HG02981 (cell line): ENCODE measurements around the gene ANKRD2.

ENCODE experiments used
- ATAC-seq: cut with Tn5 transposase; IDR thresholded peaks from one replicate; pipeline ENCODE4 v1.9.1; 2021; ENCODE audit warnings: mild to moderate bottlenecking, moderate library complexity; ENCODE audit not compliant: unreplicated experiment

The ANKRD2 gene

DNA sequence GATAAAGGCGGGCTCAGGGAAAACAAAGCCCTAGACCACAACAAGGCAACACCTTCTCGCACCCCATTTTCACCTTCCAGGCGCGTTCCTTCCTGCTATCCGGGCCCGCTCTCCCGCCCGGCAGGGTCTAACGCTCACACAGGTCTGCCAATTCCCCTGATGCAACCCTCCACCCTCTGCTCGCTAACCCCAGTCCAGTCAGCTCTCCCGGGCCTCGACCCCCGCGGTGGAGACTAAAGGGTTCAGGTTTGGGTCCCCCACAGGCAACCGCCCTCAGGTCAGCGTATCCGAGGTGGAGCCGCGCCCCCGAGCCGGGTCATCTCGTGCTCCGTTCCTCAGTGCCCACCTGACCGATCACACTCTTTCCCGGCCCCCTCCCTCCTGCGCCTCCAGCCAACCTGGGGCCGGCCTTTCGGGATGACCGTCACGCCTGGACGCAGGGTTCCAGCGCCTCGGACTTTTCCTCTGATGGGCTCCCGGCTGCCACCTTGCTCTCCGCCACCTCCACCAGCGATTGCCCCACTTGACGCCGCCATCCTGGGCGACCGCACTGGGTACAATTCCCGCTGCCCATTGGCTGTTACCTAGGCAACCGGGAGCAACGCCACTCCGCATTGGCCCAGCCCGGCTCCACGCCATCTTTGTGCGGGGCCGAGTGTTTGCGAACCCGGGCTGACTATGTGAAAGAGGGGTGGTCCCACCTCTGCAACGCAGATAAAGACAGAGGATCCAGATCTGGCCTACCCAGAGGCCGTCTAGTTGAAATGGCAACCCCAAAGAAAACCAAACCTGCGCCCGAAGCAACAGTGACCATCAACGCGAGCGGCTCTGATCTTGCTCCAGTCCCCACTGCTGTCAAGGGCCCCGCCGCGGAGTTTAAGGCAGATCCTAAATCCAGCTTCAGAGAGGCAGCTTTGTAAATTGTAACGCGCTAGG, 60.6 kb downstream of the ANKRD2 start, which contains the start of gene MORN4:
Gene MORN4, minus strand, starts transcription at position 552 of the 936 bp plus-strand sequence. CDS start 13,847 bp downstream, outside the sequence.
- peak; percentile 99 for ATAC-seq
